Fibroblast of villous mesenchyme (primary cell): ENCODE results near the gene RNLS. TPM values are rescaled to one million over a fixed set of nuclear protein-coding genes. Genes with fewer than 3 reads are reported as not detected.

Experiments used
- DNase-seq: peaks from one replicate; pipeline ENCODE4 v3.0.0-alpha.2; 2010; ENCODE audit warnings: low read depth
- H3K4me3 ChIP-seq: 2 replicates; pipeline ENCODE4 v1.5.1; 2011; ENCODE audit warnings: low read depth, mild to moderate bottlenecking, low read length
- total RNA-seq: library from RNA; depleted of rRNA; stranded (reverse); fragments of >200 nt; gene quantifications from 2 replicates; pipeline ENCODE4 v1.2.3, GENCODE V29; 2012
- TF ChIP-seq, protein P1 (sequence below): IDR thresholded peaks from 2 replicates; pipeline ENCODE4 v1.5.1; 2012; ENCODE audit warnings: low read depth, mild to moderate bottlenecking, low read length; ENCODE audit not compliant: insufficient read depth

RNLS gene
- total RNA-seq, 1 donor, result 14.2 TPM

- DNase-seq, result no peak
- H3K4me3 ChIP-seq, result no peak overlapping the region
- TF ChIP-seq, protein P1, sequence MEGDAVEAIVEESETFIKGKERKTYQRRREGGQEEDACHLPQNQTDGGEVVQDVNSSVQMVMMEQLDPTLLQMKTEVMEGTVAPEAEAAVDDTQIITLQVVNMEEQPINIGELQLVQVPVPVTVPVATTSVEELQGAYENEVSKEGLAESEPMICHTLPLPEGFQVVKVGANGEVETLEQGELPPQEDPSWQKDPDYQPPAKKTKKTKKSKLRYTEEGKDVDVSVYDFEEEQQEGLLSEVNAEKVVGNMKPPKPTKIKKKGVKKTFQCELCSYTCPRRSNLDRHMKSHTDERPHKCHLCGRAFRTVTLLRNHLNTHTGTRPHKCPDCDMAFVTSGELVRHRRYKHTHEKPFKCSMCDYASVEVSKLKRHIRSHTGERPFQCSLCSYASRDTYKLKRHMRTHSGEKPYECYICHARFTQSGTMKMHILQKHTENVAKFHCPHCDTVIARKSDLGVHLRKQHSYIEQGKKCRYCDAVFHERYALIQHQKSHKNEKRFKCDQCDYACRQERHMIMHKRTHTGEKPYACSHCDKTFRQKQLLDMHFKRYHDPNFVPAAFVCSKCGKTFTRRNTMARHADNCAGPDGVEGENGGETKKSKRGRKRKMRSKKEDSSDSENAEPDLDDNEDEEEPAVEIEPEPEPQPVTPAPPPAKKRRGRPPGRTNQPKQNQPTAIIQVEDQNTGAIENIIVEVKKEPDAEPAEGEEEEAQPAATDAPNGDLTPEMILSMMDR, result no peak
These were observed 33.3 kb upstream of the RNLS start for GRCh38 chr10:88616250-88616977.

- H3K4me3 ChIP-seq, result no peak overlapping the region
- TF ChIP-seq, protein P1, result no peak
- DNase-seq, result no peak
These were observed 25.7 kb upstream of the RNLS start for GRCh38 chr10:88608780-88609179.

DNA sequence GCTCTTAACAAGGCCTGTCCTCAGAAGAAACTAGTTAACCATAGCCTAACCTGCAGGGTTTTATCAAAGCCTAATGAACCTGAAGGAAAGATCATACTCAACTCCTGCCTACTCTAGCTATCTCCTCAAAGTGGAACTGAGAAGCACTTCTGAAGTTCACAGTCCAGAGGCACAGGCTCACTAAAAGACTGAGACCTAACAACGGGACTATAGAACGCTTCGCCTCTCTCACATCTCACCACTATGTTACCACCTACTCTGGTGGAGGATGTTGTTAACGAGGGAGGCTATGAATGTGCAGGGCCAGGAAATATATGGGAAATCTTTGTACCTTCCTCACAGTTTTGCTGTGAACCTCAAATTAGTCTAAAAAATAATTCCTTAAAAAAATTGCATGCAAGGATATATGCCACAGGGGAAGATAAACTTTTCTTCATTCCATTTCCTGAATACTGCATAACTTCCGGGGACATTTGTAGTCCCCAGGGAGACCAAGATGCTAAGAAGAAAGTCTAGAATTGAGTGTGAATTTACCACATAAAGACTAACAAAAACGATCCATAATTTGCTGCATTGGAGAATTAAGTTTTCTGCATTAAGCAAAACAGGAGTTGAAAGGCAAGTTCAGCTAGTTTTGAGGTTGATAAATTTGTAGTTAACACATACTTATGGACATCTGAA lies 25.1 kb upstream of the RNLS start:
- no peak for DNase-seq
- H3K4me3 ChIP-seq, result no peak overlapping the region
- TF ChIP-seq, protein P1, result no peak

DNA sequence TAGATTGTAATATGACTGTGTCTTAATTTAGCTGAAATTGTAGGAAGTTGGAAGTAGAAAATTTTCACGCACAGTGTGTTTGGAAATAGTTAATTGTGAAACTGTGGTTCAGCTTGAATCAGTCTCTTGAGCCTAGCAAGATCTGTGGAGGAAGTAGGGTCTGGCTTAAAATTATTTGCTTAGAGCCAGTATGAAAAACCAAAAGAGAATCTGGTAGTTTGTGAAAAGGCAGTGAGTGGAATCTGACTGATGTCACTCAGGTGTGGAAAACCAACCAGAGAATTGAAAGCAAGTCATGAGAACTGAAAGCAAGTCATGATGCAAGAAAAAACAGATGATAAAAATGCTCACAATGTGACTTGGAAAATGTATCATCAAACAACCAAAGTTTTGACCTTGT lies 14.9 kb upstream of the RNLS start:
- DNase-seq, result no peak
- TF ChIP-seq, protein P1, result no peak
- no peak overlapping the region for H3K4me3 ChIP-seq

GRCh38 chr10:88594482-88594881 lies 11.4 kb upstream of the RNLS start:
- no peak overlapping the region for H3K4me3 ChIP-seq
- TF ChIP-seq, protein P1, result no peak
- DNase-seq, result no peak

GRCh38 chr10:88592906-88593305 lies 9.8 kb upstream of the RNLS start:
- TF ChIP-seq, protein P1, result no peak
- H3K4me3 ChIP-seq, result no peak overlapping the region
- no peak for DNase-seq
